ENCODE data around the gene PIF1. TPM values are rescaled to one million over a fixed set of nuclear protein-coding genes. Genes with fewer than 3 reads are reported as not detected.

Gene PIF1
- total RNA-seq, 1 donor: 6.2 TPM

DNA sequence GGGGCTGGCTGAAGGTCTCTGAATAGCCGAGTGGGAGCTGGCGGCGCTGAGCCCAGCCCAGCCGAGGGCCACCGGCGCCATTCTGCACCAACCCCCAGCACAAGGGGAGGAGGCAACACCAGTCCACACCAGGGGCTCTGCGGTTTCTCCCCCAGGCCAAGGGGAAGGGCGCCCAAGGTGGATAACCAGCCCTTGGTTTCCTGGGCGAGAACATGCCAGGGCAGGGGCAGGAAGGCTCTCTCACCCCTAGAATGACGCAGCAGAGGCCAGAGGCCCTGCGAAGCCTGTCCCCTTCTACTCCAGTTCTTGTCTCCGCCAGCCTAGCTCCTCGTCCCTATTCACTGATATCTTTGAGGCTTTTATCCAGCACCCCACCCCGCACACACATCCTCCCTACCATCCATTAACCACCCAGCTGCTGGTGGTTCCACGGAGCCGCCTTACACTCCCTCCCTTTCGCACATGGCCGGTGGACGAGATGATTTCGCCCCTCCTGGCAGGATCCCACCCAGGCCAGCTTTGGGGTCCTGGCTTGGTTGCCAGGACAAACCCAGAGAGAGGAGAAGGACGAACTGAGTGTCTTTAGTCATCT lies 51.3 kb downstream of the PIF1 start:
- peak; percentile 36 for DNase-seq (ENCODE audit: insufficient read length, low spot score, missing footprints)
- Histone ChIP-seq H2AFZ (ENCODE audit: low read length) (no peak overlapping the region), H3K27ac (ENCODE audit: low read depth, low read length) (no peak overlapping the region), H4K20me1 (ENCODE audit: insufficient read depth, low read length) (no peaks in the 10 kb centered on the region), H3K36me3 (ENCODE audit: insufficient read depth, low read length) (no peaks in the 10 kb centered on the region), H3K4me3 (ENCODE audit: insufficient read depth, low read length) (peak overlapping the region; percentile 66), H3K79me2 (ENCODE audit: insufficient read depth, low read length) (no peaks in the 10 kb centered on the region), H3K4me1 (ENCODE audit: insufficient read depth, low read length) (no peaks in the 10 kb centered on the region), H3K9me3 (ENCODE audit: low read depth, low read length) (no peaks in the 10 kb centered on the region), H3K27me3 (ENCODE audit: insufficient read depth, low read length) (peaks cover 25% of the 10 kb centered on the region), H3K4me2 (ENCODE audit: insufficient read depth, low read length) (peak overlapping the region; percentile 39)
- TF ChIP-seq, protein P1, sequence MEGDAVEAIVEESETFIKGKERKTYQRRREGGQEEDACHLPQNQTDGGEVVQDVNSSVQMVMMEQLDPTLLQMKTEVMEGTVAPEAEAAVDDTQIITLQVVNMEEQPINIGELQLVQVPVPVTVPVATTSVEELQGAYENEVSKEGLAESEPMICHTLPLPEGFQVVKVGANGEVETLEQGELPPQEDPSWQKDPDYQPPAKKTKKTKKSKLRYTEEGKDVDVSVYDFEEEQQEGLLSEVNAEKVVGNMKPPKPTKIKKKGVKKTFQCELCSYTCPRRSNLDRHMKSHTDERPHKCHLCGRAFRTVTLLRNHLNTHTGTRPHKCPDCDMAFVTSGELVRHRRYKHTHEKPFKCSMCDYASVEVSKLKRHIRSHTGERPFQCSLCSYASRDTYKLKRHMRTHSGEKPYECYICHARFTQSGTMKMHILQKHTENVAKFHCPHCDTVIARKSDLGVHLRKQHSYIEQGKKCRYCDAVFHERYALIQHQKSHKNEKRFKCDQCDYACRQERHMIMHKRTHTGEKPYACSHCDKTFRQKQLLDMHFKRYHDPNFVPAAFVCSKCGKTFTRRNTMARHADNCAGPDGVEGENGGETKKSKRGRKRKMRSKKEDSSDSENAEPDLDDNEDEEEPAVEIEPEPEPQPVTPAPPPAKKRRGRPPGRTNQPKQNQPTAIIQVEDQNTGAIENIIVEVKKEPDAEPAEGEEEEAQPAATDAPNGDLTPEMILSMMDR (IDR thresholded peaks at IDR 0.05; ENCODE audit: extremely low read depth, low read depth, low read length): no peak

DNA sequence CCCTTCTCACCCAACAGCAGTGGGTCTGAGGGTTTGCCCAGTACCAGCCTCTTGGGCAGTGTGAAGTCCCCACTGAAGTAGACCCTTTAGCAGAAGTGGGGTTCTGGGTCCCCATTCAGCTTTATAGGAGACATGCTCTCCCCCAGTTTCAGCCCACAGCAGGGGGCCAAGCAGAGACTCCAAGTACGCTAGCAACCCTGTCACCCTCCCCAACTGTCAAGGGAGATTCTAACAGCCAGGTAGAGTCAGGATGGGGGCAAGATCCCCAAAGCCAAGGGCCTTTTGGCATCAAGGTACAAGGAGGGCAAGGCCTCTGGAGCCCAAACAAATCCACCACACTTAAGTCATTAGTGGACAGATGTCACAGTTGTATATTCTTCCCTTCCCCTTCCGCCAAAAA lies 51.8 kb downstream of the PIF1 start:
- H3K27me3 ChIP-seq (ENCODE audit: insufficient read depth, low read length): peaks cover 23% of the 10 kb centered on the region
- H3K4me2 ChIP-seq (ENCODE audit: insufficient read depth, low read length): no peak overlapping the region
- H3K36me3 ChIP-seq (ENCODE audit: insufficient read depth, low read length): no peaks in the 10 kb centered on the region
- H3K9me3 ChIP-seq (ENCODE audit: low read depth, low read length): no peaks in the 10 kb centered on the region
- no peaks in the 10 kb centered on the region for H3K4me1 ChIP-seq (ENCODE audit: insufficient read depth, low read length)
- no peak for DNase-seq (ENCODE audit: insufficient read length, low spot score, missing footprints)
- no peaks in the 10 kb centered on the region for H4K20me1 ChIP-seq (ENCODE audit: insufficient read depth, low read length)
- TF ChIP-seq, protein P1 (IDR thresholded peaks at IDR 0.05; ENCODE audit: extremely low read depth, low read depth, low read length): no peak
- H3K27ac ChIP-seq (ENCODE audit: low read depth, low read length): no peak overlapping the region
- no peak overlapping the region for H2AFZ ChIP-seq (ENCODE audit: low read length)
- H3K4me3 ChIP-seq (ENCODE audit: insufficient read depth, low read length): no peak overlapping the region
- H3K79me2 ChIP-seq (ENCODE audit: insufficient read depth, low read length): no peaks in the 10 kb centered on the region

DNA sequence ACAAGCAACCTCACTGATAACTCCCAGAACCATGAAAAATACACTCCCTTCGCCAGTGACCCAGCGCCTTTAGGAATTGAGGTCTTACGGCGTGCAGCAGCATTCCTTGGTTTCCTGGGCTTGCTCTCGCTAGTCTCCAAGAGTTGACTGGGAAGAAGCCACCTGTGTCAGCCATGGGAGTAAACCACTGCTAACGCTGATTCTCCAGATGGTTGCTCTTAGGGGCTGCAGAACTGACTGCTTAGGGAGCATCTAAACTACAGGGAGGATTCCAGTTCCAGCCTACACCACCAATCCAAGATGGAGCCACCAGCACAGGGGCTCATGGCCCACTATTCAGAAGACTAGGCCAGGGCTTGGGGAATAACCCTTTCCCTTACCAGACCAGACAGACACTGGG lies 52.5 kb downstream of the PIF1 start:
- Histone ChIP-seq H3K4me3 (ENCODE audit: insufficient read depth, low read length) (no peak overlapping the region), H3K9me3 (ENCODE audit: low read depth, low read length) (no peaks in the 10 kb centered on the region), H4K20me1 (ENCODE audit: insufficient read depth, low read length) (no peaks in the 10 kb centered on the region), H3K27me3 (ENCODE audit: insufficient read depth, low read length) (peaks cover 23% of the 10 kb centered on the region), H3K4me1 (ENCODE audit: insufficient read depth, low read length) (no peaks in the 10 kb centered on the region), H3K36me3 (ENCODE audit: insufficient read depth, low read length) (no peaks in the 10 kb centered on the region), H3K4me2 (ENCODE audit: insufficient read depth, low read length) (no peak overlapping the region), H2AFZ (ENCODE audit: low read length) (no peak overlapping the region), H3K79me2 (ENCODE audit: insufficient read depth, low read length) (no peaks in the 10 kb centered on the region), H3K27ac (ENCODE audit: low read depth, low read length) (no peak overlapping the region)
- TF ChIP-seq, protein P1 (IDR thresholded peaks at IDR 0.05; ENCODE audit: extremely low read depth, low read depth, low read length): no peak
- DNase-seq (ENCODE audit: insufficient read length, low spot score, missing footprints): peak; percentile 66

DNA sequence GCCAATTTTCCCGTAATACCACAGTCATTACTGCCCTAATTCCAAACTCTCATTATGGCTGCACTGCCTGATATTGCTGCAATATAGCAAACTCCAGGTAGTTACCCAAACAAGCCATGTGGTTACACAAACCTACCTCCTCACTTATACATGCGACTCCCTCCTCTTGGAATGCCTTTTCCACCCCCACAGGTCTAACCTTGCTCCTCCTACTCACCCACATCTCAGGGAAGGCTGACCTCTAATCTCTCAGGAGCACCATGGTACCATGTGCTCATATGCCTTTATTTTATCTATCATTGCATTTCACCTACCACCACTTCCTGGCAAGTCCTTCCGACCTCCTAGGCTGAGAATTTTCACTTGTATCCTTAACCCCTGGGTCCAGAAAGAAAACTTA lies 53.0 kb downstream of the PIF1 start:
- H3K36me3 ChIP-seq (ENCODE audit: insufficient read depth, low read length): no peaks in the 10 kb centered on the region
- no peak overlapping the region for H3K4me3 ChIP-seq (ENCODE audit: insufficient read depth, low read length)
- no peaks in the 10 kb centered on the region for H3K79me2 ChIP-seq (ENCODE audit: insufficient read depth, low read length)
- no peaks in the 10 kb centered on the region for H4K20me1 ChIP-seq (ENCODE audit: insufficient read depth, low read length)
- H3K27ac ChIP-seq (ENCODE audit: low read depth, low read length): no peak overlapping the region
- H3K9me3 ChIP-seq (ENCODE audit: low read depth, low read length): no peaks in the 10 kb centered on the region
- no peak overlapping the region for H3K4me2 ChIP-seq (ENCODE audit: insufficient read depth, low read length)
- TF ChIP-seq, protein P1 (IDR thresholded peaks at IDR 0.05; ENCODE audit: extremely low read depth, low read depth, low read length): no peak
- peaks cover 23% of the 10 kb centered on the region for H3K27me3 ChIP-seq (ENCODE audit: insufficient read depth, low read length)
- no peak overlapping the region for H2AFZ ChIP-seq (ENCODE audit: low read length)
- DNase-seq (ENCODE audit: insufficient read length, low spot score, missing footprints): peak; percentile 59
- no peaks in the 10 kb centered on the region for H3K4me1 ChIP-seq (ENCODE audit: insufficient read depth, low read length)

All from osteoblast (primary cell).